DND-41 (cell line): ENCODE data around the gene GPRASP3.

Experiments used
- CTCF ChIP-seq: IDR thresholded peaks from 2 replicates; pipeline ENCODE4 v1.5.1; 2012; ENCODE audit warnings: borderline replicate concordance, low read length, moderate library complexity, mild to moderate bottlenecking; ENCODE audit not compliant: poor library complexity, severe bottlenecking; ENCODE audit errors: extremely low read depth
- EZH2 ChIP-seq: IDR thresholded peaks from 3 replicates; pipeline ENCODE4 v1.6.1; 2012; ENCODE audit warnings: borderline replicate concordance, low read depth, mild to moderate bottlenecking, moderate library complexity, low read length, inconsistent platforms; ENCODE audit not compliant: severe bottlenecking

DNA sequence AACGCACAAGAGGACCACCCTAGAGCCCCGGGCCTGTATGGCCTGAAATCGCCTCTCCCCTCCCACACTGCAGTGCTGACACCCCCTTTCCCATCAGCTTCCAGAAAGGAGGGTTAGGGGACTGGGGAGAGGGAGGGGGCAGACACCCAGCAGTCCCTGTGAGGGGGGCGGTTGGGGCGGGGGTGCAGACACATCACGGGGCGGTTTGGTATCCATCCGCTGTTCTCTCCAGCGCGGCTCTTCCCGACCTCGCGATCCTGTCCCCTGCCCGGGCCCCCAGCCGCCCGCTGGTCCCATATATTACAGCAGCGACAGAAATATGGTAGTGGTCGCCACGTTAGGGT, 8.7 kb upstream of the GPRASP3 start:
- TF ChIP-seq CTCF (no peak), EZH2 (no peak)
